ENCODE data around the gene GAMT. TPM values are rescaled to one million over a fixed set of nuclear protein-coding genes. Genes with fewer than 3 reads are reported as not detected.
"Not testable (repeated sequence)": the region's sequence is repeated elsewhere in the genome, so short reads cannot be mapped to it uniquely, and the experiment has no call there.

GAMT gene
- total RNA-seq, 4 donors from 2014 or later, result 27.8 to 40.3 (median 34.0) TPM

DNA sequence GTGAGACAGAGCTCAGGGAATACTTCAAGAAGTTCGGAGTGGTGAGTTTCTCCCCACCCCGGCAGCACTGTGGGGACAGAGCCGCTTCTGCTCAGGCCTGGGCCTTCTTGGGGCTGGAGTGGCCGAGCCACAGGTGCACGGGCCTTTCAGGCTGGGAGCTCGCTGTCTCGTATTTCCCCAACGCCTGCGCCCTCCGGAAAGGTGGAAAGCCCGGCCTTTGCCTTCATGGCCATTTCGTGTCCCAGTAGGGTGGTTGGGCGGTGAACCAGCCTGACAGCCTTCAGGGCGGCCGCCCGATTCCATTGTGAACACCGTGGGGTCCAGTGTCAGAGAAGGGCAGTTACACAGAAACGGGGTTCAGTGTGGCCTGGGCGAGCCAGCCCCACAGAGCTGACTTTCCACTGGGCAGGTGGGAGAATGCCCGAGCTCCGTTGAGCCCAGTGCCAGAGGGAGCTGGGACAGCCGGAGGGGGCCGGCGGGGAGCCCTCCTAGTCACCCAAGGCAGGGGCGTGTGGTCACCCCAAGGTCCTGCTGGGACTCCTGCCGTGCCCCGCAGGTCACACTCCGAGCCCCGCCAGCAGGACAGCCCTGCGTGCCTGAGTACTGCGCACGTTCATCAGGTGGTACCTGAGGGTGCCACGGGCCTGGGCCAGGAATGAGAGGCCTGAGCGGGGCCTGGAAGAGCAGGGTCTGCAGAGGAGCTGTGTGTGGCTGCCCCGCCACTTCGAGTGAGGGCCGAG is 20.0 kb upstream of the GAMT start:
- Histone ChIP-seq H3K27me3 (no peaks in the 10 kb centered on the region), H3K4me3 (no peak overlapping the region), H3K9me3 (no peaks in the 10 kb centered on the region), H3K27ac (no peak overlapping the region), H3K4me1 (peaks cover 45% of the 10 kb centered on the region), H3K36me3 (peaks cover 69% of the 10 kb centered on the region)
- TF ChIP-seq, protein P1, sequence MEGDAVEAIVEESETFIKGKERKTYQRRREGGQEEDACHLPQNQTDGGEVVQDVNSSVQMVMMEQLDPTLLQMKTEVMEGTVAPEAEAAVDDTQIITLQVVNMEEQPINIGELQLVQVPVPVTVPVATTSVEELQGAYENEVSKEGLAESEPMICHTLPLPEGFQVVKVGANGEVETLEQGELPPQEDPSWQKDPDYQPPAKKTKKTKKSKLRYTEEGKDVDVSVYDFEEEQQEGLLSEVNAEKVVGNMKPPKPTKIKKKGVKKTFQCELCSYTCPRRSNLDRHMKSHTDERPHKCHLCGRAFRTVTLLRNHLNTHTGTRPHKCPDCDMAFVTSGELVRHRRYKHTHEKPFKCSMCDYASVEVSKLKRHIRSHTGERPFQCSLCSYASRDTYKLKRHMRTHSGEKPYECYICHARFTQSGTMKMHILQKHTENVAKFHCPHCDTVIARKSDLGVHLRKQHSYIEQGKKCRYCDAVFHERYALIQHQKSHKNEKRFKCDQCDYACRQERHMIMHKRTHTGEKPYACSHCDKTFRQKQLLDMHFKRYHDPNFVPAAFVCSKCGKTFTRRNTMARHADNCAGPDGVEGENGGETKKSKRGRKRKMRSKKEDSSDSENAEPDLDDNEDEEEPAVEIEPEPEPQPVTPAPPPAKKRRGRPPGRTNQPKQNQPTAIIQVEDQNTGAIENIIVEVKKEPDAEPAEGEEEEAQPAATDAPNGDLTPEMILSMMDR (IDR thresholded peaks at IDR 0.05), result no peak
- TF ChIP-seq EP300 (IDR thresholded peaks at IDR 0.05), result no peak
- no peak for TF ChIP-seq POLR2AphosphoS5 (IDR thresholded peaks at IDR 0.05)
- TF ChIP-seq POLR2A (IDR thresholded peaks at IDR 0.05), result no peak
- no peak for DNase-seq (ENCODE audit: low spot score in 2 of 2)
- 87% methylated on average over 15 of the region's 37 CpGs for WGBS

DNA sequence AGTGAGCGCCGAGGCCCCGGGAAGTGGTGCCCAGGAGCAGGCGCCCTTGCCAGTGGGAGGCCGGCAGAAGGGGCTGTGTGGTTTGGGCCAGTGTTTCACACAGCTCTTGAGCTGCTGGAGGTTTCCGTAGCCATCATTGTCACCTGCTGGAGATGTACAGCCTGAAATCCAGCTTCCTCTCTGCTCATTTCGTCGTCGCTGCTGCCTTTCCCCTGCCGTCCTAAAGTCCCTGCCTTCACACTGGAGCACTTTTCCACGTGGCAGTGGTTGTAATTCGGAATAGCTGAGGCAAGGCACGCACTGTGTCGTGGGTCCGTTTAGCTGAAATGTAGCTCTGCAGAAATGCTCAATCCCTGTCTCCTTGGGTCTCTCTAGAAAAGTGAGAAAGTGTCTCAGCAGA is 19.2 kb upstream of the GAMT start:
- Histone ChIP-seq H3K9me3 (no peaks in the 10 kb centered on the region), H3K4me3 (no peak overlapping the region), H3K27me3 (no peaks in the 10 kb centered on the region), H3K27ac (no peak overlapping the region), H3K4me1 (peaks cover 47% of the 10 kb centered on the region), H3K36me3 (peaks cover 63% of the 10 kb centered on the region)
- DNase-seq (ENCODE audit: low spot score in 2 of 2), result no peak
- WGBS, result 88% methylated on average over 15 of the region's 15 CpGs
- TF ChIP-seq POLR2AphosphoS5 (IDR thresholded peaks at IDR 0.05) (no peak), POLR2A (IDR thresholded peaks at IDR 0.05) (no peak), EP300 (IDR thresholded peaks at IDR 0.05) (no peak)
- TF ChIP-seq, protein P1 (IDR thresholded peaks at IDR 0.05), result no peak

DNA sequence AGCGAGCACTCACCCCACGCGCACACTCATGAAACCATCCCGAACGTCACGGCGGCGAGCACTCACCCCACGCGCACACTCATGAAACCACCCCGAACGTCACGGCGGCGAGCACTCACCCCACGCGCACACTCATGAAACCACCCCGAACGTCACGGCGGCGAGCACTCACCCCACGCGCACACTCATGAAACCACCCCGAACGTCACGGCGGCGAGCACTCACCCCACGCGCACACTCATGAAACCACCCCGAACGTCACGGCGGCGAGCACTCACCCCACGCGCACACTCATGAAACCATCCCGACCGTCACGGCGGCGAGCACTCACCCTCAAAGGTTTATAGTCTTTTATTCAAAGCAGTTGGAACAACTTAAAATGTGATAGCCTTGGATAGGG is 18.7 kb upstream of the GAMT start:
- not testable (repeated sequence) for H3K9me3 ChIP-seq; H3K4me3 ChIP-seq; DNase-seq (ENCODE audit: low spot score in 2 of 2); H3K27me3 ChIP-seq; H3K27ac ChIP-seq
- Histone ChIP-seq H3K4me1 (peaks cover 47% of the 10 kb centered on the region), H3K36me3 (peaks cover 60% of the 10 kb centered on the region)
- WGBS, result 93% methylated on average over 31 of the region's 43 CpGs

DNA sequence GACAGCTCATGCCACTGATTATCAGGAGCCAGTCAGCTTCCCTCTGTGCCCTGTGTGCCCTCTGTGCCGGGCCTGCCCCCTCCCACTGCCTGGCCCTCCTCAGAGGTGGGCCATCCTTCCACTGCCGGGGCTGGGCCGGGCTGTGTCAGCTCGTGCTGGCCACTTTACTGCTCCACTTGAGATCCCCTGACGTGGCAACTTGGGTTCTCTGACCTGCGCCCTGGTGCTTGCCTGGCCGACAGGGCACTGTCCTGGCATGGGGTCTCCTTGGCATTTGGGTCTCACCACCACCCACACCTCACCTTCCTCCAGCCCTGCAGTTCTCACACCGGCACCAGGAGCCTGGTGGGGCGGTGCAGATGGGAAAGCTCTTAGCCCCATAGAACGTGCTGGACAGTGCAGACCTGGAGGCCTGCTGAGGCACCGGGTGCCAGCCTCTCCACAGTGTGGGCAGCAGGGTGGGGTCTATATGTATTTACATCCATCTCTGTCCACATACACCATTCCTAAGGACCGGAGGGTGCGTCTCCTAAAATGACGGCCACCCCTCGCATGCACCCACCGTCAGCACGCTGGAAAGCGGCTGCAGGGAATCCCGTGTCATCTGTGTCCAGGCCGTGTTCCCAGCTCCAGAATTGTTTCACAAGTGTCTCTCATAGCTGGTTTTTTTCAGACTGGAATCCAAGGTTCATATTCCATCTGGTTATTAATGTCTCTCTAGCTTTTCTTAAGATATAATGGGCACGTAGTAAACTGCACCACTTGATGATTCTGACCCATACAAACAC is 17.8 kb upstream of the GAMT start:
- H3K36me3 ChIP-seq, result peaks cover 60% of the 10 kb centered on the region
- 90% methylated on average over 15 of the region's 21 CpGs for WGBS
- H3K4me3 ChIP-seq, result no peak overlapping the region
- H3K9me3 ChIP-seq, result no peaks in the 10 kb centered on the region
- no peak overlapping the region for H3K27ac ChIP-seq
- H3K27me3 ChIP-seq, result no peaks in the 10 kb centered on the region
- TF ChIP-seq POLR2AphosphoS5 (IDR thresholded peaks at IDR 0.05) (no peak), EP300 (IDR thresholded peaks at IDR 0.05) (no peak), POLR2A (IDR thresholded peaks at IDR 0.05) (no peak)
- TF ChIP-seq, protein P1 (IDR thresholded peaks at IDR 0.05), result no peak
- peaks cover 49% of the 10 kb centered on the region for H3K4me1 ChIP-seq
- DNase-seq (ENCODE audit: low spot score in 2 of 2), result no peak

DNA sequence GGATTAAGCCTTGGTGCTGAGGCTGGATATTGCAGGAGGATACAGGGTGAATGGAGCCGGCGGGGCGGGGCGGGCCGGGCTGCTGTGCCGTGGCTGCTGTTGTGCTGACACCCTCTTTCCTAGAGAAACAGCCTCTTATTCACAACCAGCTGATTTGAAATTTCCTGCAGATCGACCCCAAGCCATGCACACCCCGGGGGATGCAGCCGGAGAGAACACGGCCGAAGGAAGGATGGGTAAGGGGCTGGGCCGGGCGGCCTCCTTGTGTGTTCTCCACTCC is 17.1 kb upstream of the GAMT start:
- Histone ChIP-seq H3K27me3 (no peaks in the 10 kb centered on the region), H3K27ac (no peak overlapping the region), H3K9me3 (no peaks in the 10 kb centered on the region), H3K36me3 (peaks cover 53% of the 10 kb centered on the region), H3K4me1 (peaks cover 53% of the 10 kb centered on the region), H3K4me3 (no peak overlapping the region)
- 83% methylated on average over 13 of the region's 13 CpGs for WGBS
- DNase-seq (ENCODE audit: low spot score in 2 of 2), result no peak
- TF ChIP-seq EP300 (IDR thresholded peaks at IDR 0.05) (no peak), POLR2A (IDR thresholded peaks at IDR 0.05) (no peak), POLR2AphosphoS5 (IDR thresholded peaks at IDR 0.05) (no peak)
- TF ChIP-seq, protein P1 (IDR thresholded peaks at IDR 0.05), result no peak
